Mesendoderm (in vitro differentiated cells): ENCODE results near the gene KLK12.
"Not testable (repeated sequence)": the region's sequence is repeated elsewhere in the genome, so short reads cannot be mapped to it uniquely, and the experiment has no call there.

ENCODE experiments used
- DNase-seq: peaks from one replicate; pipeline ENCODE4 v3.0.0; 2013
- H2AK5ac ChIP-seq: 2 replicates; pipeline ENCODE4 v1.6.1; 2013; ENCODE audit warnings: low read length, inconsistent platforms
- H2BK120ac ChIP-seq: 2 replicates; pipeline ENCODE4 v1.6.1; 2013; ENCODE audit warnings: low read depth, mild to moderate bottlenecking, low read length, moderate library complexity, mixed read lengths
- H2BK15ac ChIP-seq: replicated peaks from 2 replicates; pipeline ENCODE4 v1.6.1; 2013; ENCODE audit warnings: low read depth, mild to moderate bottlenecking, moderate library complexity
- H2BK5ac ChIP-seq: 2 replicates; pipeline ENCODE4 v1.6.1; 2013; ENCODE audit warnings: low read length, inconsistent platforms
- H3K18ac ChIP-seq: 2 replicates; pipeline ENCODE4 v1.6.1; 2013; ENCODE audit warnings: mild to moderate bottlenecking, low read length, mixed read lengths
- H3K23ac ChIP-seq: one replicate; pipeline ENCODE4 v1.6.1; 2013; ENCODE audit warnings: low read length
- H3K27ac ChIP-seq: 2 replicates; pipeline ENCODE4 v1.5.1; 2013; ENCODE audit warnings: low read depth, mild to moderate bottlenecking, inconsistent platforms, low read length, moderate library complexity
- H3K27me3 ChIP-seq: 2 replicates; pipeline ENCODE4 v1.6.1; 2013; ENCODE audit warnings: low read length, control low read depth, mild to moderate bottlenecking, inconsistent platforms; ENCODE audit not compliant: insufficient read depth, poor library complexity
- H3K36me3 ChIP-seq: 2 replicates; pipeline ENCODE4 v1.6.1; 2013; ENCODE audit warnings: low read length, inconsistent platforms; ENCODE audit not compliant: control insufficient read depth, insufficient read depth
- H3K4ac ChIP-seq: one replicate; pipeline ENCODE4 v1.6.1; 2013; ENCODE audit warnings: low read depth, mild to moderate bottlenecking, low read length, moderate library complexity
- H3K4me1 ChIP-seq: 2 replicates; pipeline ENCODE4 v1.6.1; 2013; ENCODE audit warnings: low read depth, low read length, inconsistent platforms; ENCODE audit not compliant: control insufficient read depth
- H3K4me2 ChIP-seq: 2 replicates; pipeline ENCODE4 v1.6.1; 2013; ENCODE audit warnings: low read length
- H3K4me3 ChIP-seq: 2 replicates; pipeline ENCODE4 v1.5.1; 2013; ENCODE audit warnings: mild to moderate bottlenecking, low read length
- H3K56ac ChIP-seq: one replicate; pipeline ENCODE4 v1.6.1; 2013; ENCODE audit warnings: low read length
- H3K79me1 ChIP-seq: 2 replicates; pipeline ENCODE4 v1.6.1; 2013; ENCODE audit warnings: low read length, inconsistent platforms
- H3K79me2 ChIP-seq: 2 replicates; pipeline ENCODE4 v1.6.1; 2013; ENCODE audit warnings: mild to moderate bottlenecking, low read length; ENCODE audit not compliant: control insufficient read depth, insufficient read depth
- H3K9ac ChIP-seq: 2 replicates; pipeline ENCODE4 v1.6.1; 2013; ENCODE audit warnings: low read length, inconsistent platforms
- H4K5ac ChIP-seq: one replicate; pipeline ENCODE4 v1.6.1; 2013; ENCODE audit warnings: low read length
- H4K8ac ChIP-seq: one replicate; pipeline ENCODE4 v1.6.1; 2013; ENCODE audit warnings: low read depth, mild to moderate bottlenecking, control low read depth, low read length, moderate library complexity
- WGBS: extraction: QIAGEN DNeasy Blood & Tissue Kit; methylation state at CpG from one replicate; pipeline ENCODE4 v1.1.7; 2013; ENCODE audit warnings: low lambda C conversion rate, missing lambda C conversion rate; ENCODE audit not compliant: insufficient coverage; ENCODE audit errors: extremely low coverage; 5-methylcytosine and 5-hydroxymethylcytosine counted together

The KLK12 gene

GRCh38 chr19:51000426-51000825 lies 34.4 kb downstream of the KLK12 start:
- H3K79me1 ChIP-seq: no peaks in the 10 kb centered on the region
- no peak for DNase-seq
- no peaks in the 10 kb centered on the region for H3K4me1 ChIP-seq
- no peak overlapping the region for H3K27ac ChIP-seq
- H3K36me3 ChIP-seq: no peaks in the 10 kb centered on the region
- H3K9ac ChIP-seq: no peak overlapping the region
- H4K5ac ChIP-seq: no peak overlapping the region
- no peaks in the 10 kb centered on the region for H3K79me2 ChIP-seq
- no peak overlapping the region for H2BK120ac ChIP-seq
- H2BK5ac ChIP-seq: no peak overlapping the region
- no peak overlapping the region for H2BK15ac ChIP-seq
- WGBS: no CpG with 5 or more reads among the region's 10 CpGs
- H3K4me3 ChIP-seq: no peak overlapping the region
- no peak overlapping the region for H4K8ac ChIP-seq
- H3K56ac ChIP-seq: no peak overlapping the region
- H3K23ac ChIP-seq: no peak overlapping the region
- no peak overlapping the region for H3K18ac ChIP-seq
- no peak overlapping the region for H3K4me2 ChIP-seq
- no peaks in the 10 kb centered on the region for H3K27me3 ChIP-seq
- H2AK5ac ChIP-seq: no peak overlapping the region
- no peak overlapping the region for H3K4ac ChIP-seq

GRCh38 chr19:50998686-50999085 lies 36.1 kb downstream of the KLK12 start:
- no peaks in the 10 kb centered on the region for H3K27me3 ChIP-seq
- no peak overlapping the region for H4K5ac ChIP-seq
- no peak overlapping the region for H2BK120ac ChIP-seq
- no peak overlapping the region for H2BK5ac ChIP-seq
- H3K18ac ChIP-seq: no peak overlapping the region
- no CpG with 5 or more reads among the region's 4 CpGs for WGBS
- H4K8ac ChIP-seq: no peak overlapping the region
- no peaks in the 10 kb centered on the region for H3K79me1 ChIP-seq
- H3K4ac ChIP-seq: no peak overlapping the region
- H3K27ac ChIP-seq: no peak overlapping the region
- no peaks in the 10 kb centered on the region for H3K79me2 ChIP-seq
- no peak overlapping the region for H3K4me2 ChIP-seq
- H3K4me3 ChIP-seq: no peak overlapping the region
- H3K36me3 ChIP-seq: no peaks in the 10 kb centered on the region
- no peaks in the 10 kb centered on the region for H3K4me1 ChIP-seq
- no peak overlapping the region for H3K56ac ChIP-seq
- H2AK5ac ChIP-seq: no peak overlapping the region
- no peak overlapping the region for H3K9ac ChIP-seq
- DNase-seq: no peak
- no peak overlapping the region for H3K23ac ChIP-seq
- H2BK15ac ChIP-seq: no peak overlapping the region

DNA sequence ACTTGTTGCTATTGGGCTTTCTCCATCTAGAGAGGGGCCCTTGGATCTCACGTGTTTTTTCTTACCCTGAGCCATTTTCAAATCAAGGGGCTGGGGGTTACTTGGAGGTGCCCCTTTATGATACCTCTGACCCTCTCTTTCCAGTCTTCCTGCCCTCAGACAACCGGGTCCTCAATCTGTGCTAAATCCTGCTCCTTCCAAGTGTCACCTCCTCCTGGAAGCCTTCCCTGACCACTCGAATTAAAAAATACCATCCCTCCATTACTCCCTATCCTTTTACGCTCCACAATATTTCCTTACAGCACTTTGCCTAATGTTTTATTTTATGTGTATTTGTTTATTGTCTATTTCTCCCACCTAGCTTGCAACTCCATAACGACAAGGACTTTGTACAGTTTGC lies 36.7 kb downstream of the KLK12 start:
- Histone ChIP-seq H3K56ac (no peak overlapping the region), H3K79me2 (no peaks in the 10 kb centered on the region), H3K23ac (no peak overlapping the region), H3K27ac (no peak overlapping the region), H4K8ac (no peak overlapping the region), H4K5ac (no peak overlapping the region), H3K4ac (no peak overlapping the region), H3K4me2 (no peak overlapping the region), H3K4me1 (no peaks in the 10 kb centered on the region), H2BK15ac (no peak overlapping the region), H2BK120ac (no peak overlapping the region), H2BK5ac (no peak overlapping the region), H3K18ac (no peak overlapping the region), H3K27me3 (no peaks in the 10 kb centered on the region), H3K4me3 (no peak overlapping the region), H3K36me3 (no peaks in the 10 kb centered on the region), H2AK5ac (no peak overlapping the region), H3K79me1 (no peaks in the 10 kb centered on the region), H3K9ac (no peak overlapping the region)
- no peak for DNase-seq
- WGBS: 100% methylated on average over 2 of the region's 5 CpGs

GRCh38 chr19:50994129-50994528 lies 40.7 kb downstream of the KLK12 start:
- H3K79me1 ChIP-seq: no peaks in the 10 kb centered on the region
- no peak overlapping the region for H2BK5ac ChIP-seq
- H3K9ac ChIP-seq: no peak overlapping the region
- H3K4me2 ChIP-seq: no peak overlapping the region
- no peak overlapping the region for H2BK120ac ChIP-seq
- H2AK5ac ChIP-seq: no peak overlapping the region
- no peaks in the 10 kb centered on the region for H3K27me3 ChIP-seq
- peak; percentile 45 for DNase-seq
- H3K18ac ChIP-seq: no peak overlapping the region
- H3K27ac ChIP-seq: no peak overlapping the region
- no peak overlapping the region for H4K8ac ChIP-seq
- no peaks in the 10 kb centered on the region for H3K36me3 ChIP-seq
- no peaks in the 10 kb centered on the region for H3K79me2 ChIP-seq
- no CpG with 5 or more reads among the region's 2 CpGs for WGBS
- no peak overlapping the region for H2BK15ac ChIP-seq
- no peak overlapping the region for H3K4me3 ChIP-seq
- no peak overlapping the region for H3K56ac ChIP-seq
- no peak overlapping the region for H4K5ac ChIP-seq
- no peak overlapping the region for H3K23ac ChIP-seq
- no peaks in the 10 kb centered on the region for H3K4me1 ChIP-seq
- no peak overlapping the region for H3K4ac ChIP-seq

DNA sequence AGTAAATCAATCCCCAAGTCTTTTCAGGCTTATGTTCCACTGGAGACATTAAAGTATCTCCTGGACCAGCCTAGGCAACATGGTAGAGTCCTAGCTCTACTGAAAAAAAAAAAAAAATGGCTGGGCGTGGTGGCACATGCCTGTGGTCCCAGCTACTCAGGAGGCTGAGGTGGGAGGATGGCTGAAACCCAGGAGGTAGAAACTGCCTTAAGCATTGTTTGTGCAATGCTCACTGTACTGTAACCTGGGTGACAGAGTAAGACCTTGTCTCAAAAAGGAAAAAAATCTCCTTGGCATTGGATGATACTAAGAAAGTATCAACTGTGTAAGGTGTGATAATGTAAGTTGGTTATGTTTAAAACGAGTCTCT lies 42.2 kb downstream of the KLK12 start:
- H3K4me3 ChIP-seq: no peak overlapping the region

DNA sequence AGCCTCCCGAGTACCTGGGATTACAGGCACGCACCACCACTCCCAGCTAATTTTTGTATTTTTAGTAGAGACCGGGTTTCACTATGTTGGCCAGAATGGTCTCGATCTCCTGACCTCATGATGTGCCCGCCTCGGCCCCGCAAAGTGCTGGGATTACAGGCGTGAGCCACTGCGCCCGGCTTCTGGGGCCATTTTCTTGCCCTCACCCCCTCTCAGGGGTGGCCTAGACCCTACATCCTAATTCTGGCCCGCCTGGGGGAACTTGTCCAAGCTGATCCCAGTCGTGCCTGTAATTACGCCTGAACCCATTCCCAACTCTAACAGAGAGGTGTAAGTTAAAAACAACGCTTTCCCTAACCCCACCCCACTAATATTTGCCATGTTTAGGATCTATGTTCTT lies 50.4 kb downstream of the KLK12 start:
- not testable (repeated sequence) for H3K18ac ChIP-seq, H2AK5ac ChIP-seq, H2BK15ac ChIP-seq, H3K4me3 ChIP-seq, H3K27me3 ChIP-seq, H3K79me2 ChIP-seq, H3K4me1 ChIP-seq, H2BK120ac ChIP-seq, H3K79me1 ChIP-seq, H4K5ac ChIP-seq, H3K27ac ChIP-seq, H3K23ac ChIP-seq, H3K56ac ChIP-seq, DNase-seq, H3K9ac ChIP-seq, H4K8ac ChIP-seq, H2BK5ac ChIP-seq, H3K4ac ChIP-seq, H3K4me2 ChIP-seq, H3K36me3 ChIP-seq
- no CpG with 5 or more reads among the region's 14 CpGs for WGBS

More for the DNA sequence above, 42.2 kb downstream of the KLK12 start:
- Histone ChIP-seq H2BK15ac (no peak overlapping the region), H3K79me2 (no peaks in the 10 kb centered on the region), H3K23ac (no peak overlapping the region), H2BK5ac (no peak overlapping the region), H2BK120ac (no peak overlapping the region), H3K18ac (no peak overlapping the region), H3K4me2 (no peak overlapping the region), H4K8ac (no peak overlapping the region), H3K4ac (no peak overlapping the region), H4K5ac (no peak overlapping the region), H3K4me1 (no peaks in the 10 kb centered on the region), H3K36me3 (no peaks in the 10 kb centered on the region), H2AK5ac (no peak overlapping the region), H3K27me3 (no peaks in the 10 kb centered on the region), H3K56ac (no peak overlapping the region), H3K9ac (no peak overlapping the region), H3K27ac (no peak overlapping the region), H3K79me1 (no peaks in the 10 kb centered on the region)
- WGBS: 100% methylated on average over 1 of the region's 2 CpGs
- DNase-seq: no peak
